SJCRH30 (cell line): ENCODE data around the gene RRAS. TPM values are rescaled to one million over a fixed set of nuclear protein-coding genes. Genes with fewer than 3 reads are reported as not detected.

Experiments used
- DNase-seq, 2 experiments: peaks; one replicate each; pipeline ENCODE4 v3.0.0-alpha.2; 2015 to 2020
- H3K27ac ChIP-seq: fragments of 250-450 bp; sonication (Bioruptor Pico); 2 replicates; pipeline ENCODE4 v1.5.1; 2020; ENCODE audit warnings: mild to moderate bottlenecking, moderate library complexity
- H3K27me3 ChIP-seq: fragments of 250-450 bp; sonication (Bioruptor Pico); 2 replicates; pipeline ENCODE4 v1.5.1; 2020; ENCODE audit warnings: mild to moderate bottlenecking, moderate library complexity
- H3K36me3 ChIP-seq: fragments of 250-450 bp; sonication (Bioruptor Pico); 2 replicates; pipeline ENCODE4 v1.5.1; 2020; ENCODE audit warnings: mild to moderate bottlenecking, moderate library complexity
- H3K4me1 ChIP-seq: fragments of 250-450 bp; sonication (Bioruptor Pico); 2 replicates; pipeline ENCODE4 v1.5.1; 2020; ENCODE audit warnings: mild to moderate bottlenecking, moderate library complexity
- H3K4me3 ChIP-seq: fragments of 250-450 bp; sonication (Bioruptor Pico); 2 replicates; pipeline ENCODE4 v1.5.1; 2020; ENCODE audit warnings: mild to moderate bottlenecking, moderate library complexity
- H3K9me3 ChIP-seq: fragments of 250-450 bp; sonication (Bioruptor Pico); replicated peaks from 2 replicates; pipeline ENCODE4 v1.5.1; 2020; ENCODE audit warnings: mild to moderate bottlenecking, moderate library complexity
- total RNA-seq: library from RNA; depleted of rRNA; stranded (reverse); fragments of >200 nt; shearing (Covaris generic); gene quantifications from 2 replicates; pipeline ENCODE4 v1.2.3, GENCODE V29; 2014

The RRAS gene
- total RNA-seq, 1 experiment from 2014 or later = 7.6 TPM

- peak; percentile 92 to 95 for DNase-seq
- Histone ChIP-seq H3K36me3 (peaks cover 53% of the 10 kb centered on the region), H3K27ac (peak overlapping the region; percentile 50; the same call in 1 of the 2 replicates), H3K4me1 (peaks cover 18% of the 10 kb centered on the region), H3K4me3 (peak overlapping the region; percentile 94; the same call in 1 of the 2 replicates), H3K9me3 (no peaks in the 10 kb centered on the region), H3K27me3 (no peaks in the 10 kb centered on the region)
These were observed 40.7 kb upstream of the RRAS start for GRCh38 chr19:49680421-49681351.

DNA sequence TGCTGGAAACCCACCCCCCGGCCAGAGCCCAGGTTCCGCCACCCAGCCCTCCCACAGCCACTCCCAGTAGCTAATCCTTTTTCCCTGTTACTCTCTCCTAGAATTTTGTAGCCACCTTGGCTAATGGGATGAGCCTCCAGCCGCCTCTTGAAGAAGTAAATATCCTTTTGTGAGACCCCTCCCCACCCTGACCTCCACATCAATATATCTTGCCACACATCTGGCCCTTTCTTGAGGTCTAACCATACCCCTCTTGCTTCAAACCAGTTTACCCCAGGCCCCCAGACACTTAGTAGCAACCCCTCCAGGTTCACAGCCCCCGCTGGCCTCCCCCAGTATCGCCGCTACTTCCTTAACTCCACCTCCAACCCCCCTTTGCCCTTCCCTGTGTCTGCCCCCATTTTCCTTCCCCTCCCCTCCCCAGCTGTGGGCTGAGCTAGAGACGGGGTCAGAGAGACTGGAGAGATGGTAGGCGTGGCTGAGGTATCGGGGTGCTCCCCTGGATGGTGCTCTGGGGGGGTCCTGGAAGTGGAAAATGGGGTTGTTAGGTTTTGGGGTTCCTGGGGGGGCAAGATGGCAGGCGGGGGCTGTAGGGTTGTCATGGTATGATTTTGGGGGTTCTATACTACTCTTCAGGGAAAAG lies 39.9 kb upstream of the RRAS start:
- DNase-seq = peak in 1 of 2 experiments; percentile 41
- Histone ChIP-seq H3K4me1 (peaks cover 18% of the 10 kb centered on the region), H3K4me3 (peak overlapping the region; percentile 94), H3K27me3 (no peaks in the 10 kb centered on the region), H3K9me3 (no peaks in the 10 kb centered on the region), H3K36me3 (peaks cover 46% of the 10 kb centered on the region), H3K27ac (peak overlapping the region; percentile 50)

DNA sequence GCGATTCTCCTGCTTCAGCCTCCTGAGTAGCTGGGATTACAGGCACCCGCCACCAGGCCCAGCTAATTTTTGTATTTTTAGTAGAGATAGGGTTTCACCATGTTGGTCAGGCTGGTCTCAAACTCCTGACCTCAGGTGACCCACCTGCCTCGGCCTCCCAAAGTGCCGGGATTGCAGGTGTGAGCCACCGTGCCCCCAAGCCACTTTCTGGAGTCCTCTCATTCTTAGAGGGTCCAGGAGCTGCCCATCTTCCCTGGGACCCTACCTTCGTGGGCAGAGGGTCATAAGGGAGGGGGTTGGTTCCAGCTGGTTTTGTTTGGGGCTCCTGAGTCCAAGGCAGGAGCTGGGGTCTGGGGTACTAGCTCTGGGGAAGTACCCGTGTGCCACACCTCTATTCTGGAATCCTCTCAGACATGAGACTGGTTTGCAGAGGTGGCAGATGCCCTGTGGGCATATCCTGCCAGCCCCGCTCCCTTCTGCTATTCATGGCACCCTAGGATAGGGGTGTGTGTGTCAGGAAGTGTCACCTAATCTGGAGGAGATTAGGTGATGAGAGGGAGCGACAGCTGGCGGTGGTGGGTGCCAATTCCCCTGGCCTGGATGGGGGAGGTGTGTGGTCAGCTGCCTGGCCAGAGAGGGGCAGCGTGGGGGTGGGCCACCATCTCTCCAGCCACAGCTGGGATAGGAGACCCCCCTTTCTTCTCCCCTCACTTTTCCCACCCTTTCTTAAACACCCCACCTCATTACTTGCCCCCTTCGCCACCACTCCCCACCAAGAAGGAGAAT lies 39.2 kb upstream of the RRAS start:
- H3K9me3 ChIP-seq = no peaks in the 10 kb centered on the region
- no peaks in the 10 kb centered on the region for H3K27me3 ChIP-seq
- H3K27ac ChIP-seq = peak overlapping the region; percentile 50
- DNase-seq = peak; percentile 78 to 83
- H3K36me3 ChIP-seq = peaks cover 39% of the 10 kb centered on the region
- peak overlapping the region; percentile 94 for H3K4me3 ChIP-seq
- peaks cover 18% of the 10 kb centered on the region for H3K4me1 ChIP-seq

DNA sequence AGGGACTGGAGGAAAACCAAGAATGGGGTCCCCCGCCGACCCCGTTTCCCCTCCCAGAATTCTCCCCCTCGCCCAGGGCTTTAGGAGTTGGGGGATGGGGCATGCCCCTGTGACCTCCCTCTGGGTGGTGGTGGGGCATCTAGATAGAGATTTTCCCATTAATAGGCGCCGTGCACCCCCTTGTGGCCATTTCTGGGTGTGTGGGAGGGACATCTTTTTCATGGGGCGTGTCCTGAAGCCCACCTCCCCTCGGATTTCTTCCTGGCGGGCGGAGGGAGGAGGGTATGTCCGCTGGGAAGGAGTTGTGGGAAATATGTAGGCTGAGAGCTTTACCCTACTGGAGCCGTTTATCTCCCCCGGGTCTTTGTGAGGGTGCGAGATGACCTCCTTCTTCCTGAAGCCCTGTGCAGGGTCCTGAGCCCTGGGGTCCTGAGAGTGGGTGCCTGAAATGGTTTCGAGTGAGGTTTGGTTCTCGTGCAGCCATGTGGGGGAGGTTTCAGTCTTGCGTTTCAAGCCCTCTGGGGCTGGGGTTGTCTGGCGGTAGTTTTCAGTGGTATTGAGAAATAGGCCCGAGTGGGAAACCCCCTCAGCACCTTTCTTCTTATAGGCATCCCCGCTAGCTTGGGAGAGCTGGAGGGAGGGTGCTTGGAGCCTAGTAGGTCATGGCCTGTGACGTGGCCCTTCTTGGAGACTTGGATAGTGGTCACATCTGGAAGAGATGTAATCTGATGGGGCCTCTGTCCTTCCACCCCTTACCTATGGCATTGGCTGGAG lies 38.1 kb upstream of the RRAS start:
- peaks cover 29% of the 10 kb centered on the region for H3K36me3 ChIP-seq
- peaks cover 18% of the 10 kb centered on the region for H3K4me1 ChIP-seq
- peak overlapping the region; percentile 94 for H3K4me3 ChIP-seq
- no peaks in the 10 kb centered on the region for H3K27me3 ChIP-seq
- peak overlapping the region; percentile 98 for H3K27ac ChIP-seq
- peak; percentile 87 to 93 for DNase-seq
- H3K9me3 ChIP-seq = no peaks in the 10 kb centered on the region

GRCh38 chr19:49677231-49677900 lies 37.4 kb upstream of the RRAS start, which contains the start of gene PRMT1:
Gene PRMT1, plus strand, starts transcription at chr19:49677271. Its CDS starts 10 bp downstream, at chr19:49677281.
- DNase-seq = peak; percentile 67 to 68
- Histone ChIP-seq H3K36me3 (peaks cover 22% of the 10 kb centered on the region), H3K9me3 (no peaks in the 10 kb centered on the region), H3K4me1 (peaks cover 18% of the 10 kb centered on the region), H3K27me3 (no peaks in the 10 kb centered on the region), H3K27ac (peak within 1 kb of the TSS; percentile 98), H3K4me3 (peak within 1 kb of the TSS; percentile 94)

GRCh38 chr19:49676784-49677230 lies 36.9 kb upstream of the RRAS start:
- Histone ChIP-seq H3K27ac (peak overlapping the region; percentile 98), H3K27me3 (no peaks in the 10 kb centered on the region), H3K9me3 (no peaks in the 10 kb centered on the region), H3K4me3 (peak overlapping the region; percentile 94), H3K4me1 (peaks cover 18% of the 10 kb centered on the region), H3K36me3 (peaks cover 16% of the 10 kb centered on the region)
- peak; percentile 100 for DNase-seq

- H3K27me3 ChIP-seq = no peaks in the 10 kb centered on the region
- peaks cover 18% of the 10 kb centered on the region for H3K4me1 ChIP-seq
- H3K4me3 ChIP-seq = peak overlapping the region; percentile 94
- H3K27ac ChIP-seq = peak overlapping the region; percentile 98
- peak in 1 of 2 experiments; percentile 84 for DNase-seq
- H3K36me3 ChIP-seq = peaks cover 11% of the 10 kb centered on the region
- no peaks in the 10 kb centered on the region for H3K9me3 ChIP-seq
These were observed 36.3 kb upstream of the RRAS start for GRCh38 chr19:49676136-49676783.

GRCh38 chr19:49672131-49672919 lies 32.4 kb upstream of the RRAS start:
- no peaks in the 10 kb centered on the region for H3K27me3 ChIP-seq
- H3K36me3 ChIP-seq = peaks cover 3% of the 10 kb centered on the region
- H3K4me3 ChIP-seq = no peak overlapping the region
- H3K27ac ChIP-seq = no peak overlapping the region
- peak; percentile 65 to 72 for DNase-seq
- no peaks in the 10 kb centered on the region for H3K4me1 ChIP-seq
- H3K9me3 ChIP-seq = no peaks in the 10 kb centered on the region

- H3K36me3 ChIP-seq = peaks cover 3% of the 10 kb centered on the region
These were observed 29.6 kb upstream of the RRAS start for GRCh38 chr19:49669516-49669915.

GRCh38 chr19:49667473-49667872 lies 27.5 kb upstream of the RRAS start:
- 0 out of 2 replicates have a peak, but pooled peaks cover 3% of the 10 kb centered on the region for H3K4me1 ChIP-seq
- DNase-seq = no peak
- no peaks in the 10 kb centered on the region for H3K27me3 ChIP-seq
- H3K27ac ChIP-seq = no peak overlapping the region
- no peaks in the 10 kb centered on the region for H3K9me3 ChIP-seq
- peaks cover 3% of the 10 kb centered on the region for H3K36me3 ChIP-seq
- H3K4me3 ChIP-seq = no peak overlapping the region

More at GRCh38 chr19:49669516-49669915, 29.6 kb upstream of the RRAS start:
- Histone ChIP-seq H3K27ac (no peak overlapping the region), H3K4me3 (no peak overlapping the region), H3K9me3 (no peaks in the 10 kb centered on the region), H3K4me1 (no peaks in the 10 kb centered on the region), H3K27me3 (no peaks in the 10 kb centered on the region)
- no peak for DNase-seq

DNA sequence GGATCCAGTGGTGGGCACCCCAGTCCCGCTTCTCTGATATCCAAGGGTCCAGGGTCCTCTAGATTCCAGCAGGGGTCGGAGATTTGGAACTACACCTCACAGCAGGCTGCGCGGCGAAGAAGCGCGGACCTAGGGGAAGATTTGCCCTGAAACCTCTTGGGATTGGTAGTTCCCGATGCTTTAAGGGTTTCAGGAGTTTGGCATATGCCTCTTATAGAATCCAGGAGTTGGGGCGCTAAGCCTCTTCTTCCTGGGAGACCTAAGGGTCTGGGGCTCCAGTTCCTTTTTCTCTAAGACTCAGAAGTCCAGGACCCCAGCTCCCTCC lies 26.1 kb upstream of the RRAS start:
- Histone ChIP-seq H3K27me3 (no peaks in the 10 kb centered on the region), H3K4me1 (0 out of 2 replicates have a peak, but pooled peaks cover 3% of the 10 kb centered on the region), H3K36me3 (peaks cover 8% of the 10 kb centered on the region), H3K9me3 (no peaks in the 10 kb centered on the region), H3K27ac (peak overlapping the region; percentile 26; the same call in 1 of the 2 replicates), H3K4me3 (peak overlapping the region; percentile 70)
- no peak for DNase-seq

DNA sequence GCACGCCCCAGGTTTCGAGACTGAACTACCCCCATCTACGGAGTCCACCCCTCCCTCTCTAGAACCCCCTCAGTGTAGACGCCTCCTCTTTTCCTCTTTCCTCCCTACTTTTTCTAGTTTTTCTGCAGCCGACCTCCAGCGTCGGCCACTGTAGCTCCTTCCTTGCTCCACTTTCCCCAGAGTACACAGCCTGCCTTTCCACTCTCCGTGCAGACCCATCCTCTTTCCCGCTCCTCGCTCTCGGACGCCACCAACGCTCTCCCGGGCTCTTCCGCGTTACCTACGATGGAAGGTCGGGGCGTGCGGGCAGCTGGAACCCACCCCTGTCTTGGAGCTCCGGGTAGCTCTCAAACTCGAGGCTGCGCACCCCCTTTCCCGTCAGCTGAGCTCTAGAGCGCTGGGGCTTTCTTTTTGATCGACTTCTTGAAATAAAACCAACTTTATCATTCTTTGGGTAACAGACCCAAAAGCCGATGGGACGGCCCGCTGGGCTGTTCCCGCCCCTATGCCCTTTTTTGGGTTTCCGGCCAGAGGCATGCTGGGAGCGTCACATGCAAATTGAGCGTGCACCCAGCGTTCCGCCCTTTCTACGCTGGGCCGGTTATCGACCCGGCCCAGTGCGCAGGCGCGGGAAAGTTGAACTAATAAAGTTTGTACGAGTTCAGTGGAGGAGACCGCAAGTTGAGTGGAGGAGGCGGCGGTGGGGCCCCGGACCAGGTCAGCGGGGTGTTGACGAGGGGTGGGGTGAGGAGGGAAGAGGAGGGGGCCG lies 25.6 kb upstream of the RRAS start, which contains the start of the genes BCL2L12 and IRF3:
Gene BCL2L12, plus strand, starts transcription at position 583 of the 769 bp plus-strand sequence. CDS start 760 bp downstream, outside the sequence.
Gene IRF3, minus strand, starts transcription at position 507 of the 769 bp plus-strand sequence. CDS start 1,019 bp downstream, outside the sequence.
- H3K36me3 ChIP-seq = peaks cover 9% of the 10 kb centered on the region
- H3K9me3 ChIP-seq = no peaks in the 10 kb centered on the region
- H3K27me3 ChIP-seq = no peaks in the 10 kb centered on the region
- peak within 1 kb of the TSS; percentile 70 for H3K4me3 ChIP-seq
- peak within 1 kb of the TSS; percentile 26; the same call in 1 of the 2 replicates for H3K27ac ChIP-seq
- 0 out of 2 replicates have a peak, but pooled peaks cover 3% of the 10 kb centered on the region for H3K4me1 ChIP-seq
- peak; percentile 96 to 97 for DNase-seq
